ENCODE results near the gene ST6GALNAC1. TPM values are rescaled to one million over a fixed set of nuclear protein-coding genes. Genes with fewer than 3 reads are reported as not detected.

Gene ST6GALNAC1
- total and polyA plus RNA-seq, 2 experiments from 2014 or later: 17.7 to 27.6 TPM

- Histone ChIP-seq H3K9me3 (ENCODE audit: low read depth) (no peaks in the 10 kb centered on the region), H2AFZ (no peak overlapping the region), H3K36me3 (replicated peaks; ENCODE audit: insufficient read depth, low read depth) (no peaks in the 10 kb centered on the region), H3K79me2 (no peaks in the 10 kb centered on the region), H3K9me2 (replicated peaks; ENCODE audit: insufficient read depth) (no peaks in the 10 kb centered on the region), H4K20me1 (ENCODE audit: insufficient read depth, poor library complexity, severe bottlenecking) (no peaks in the 10 kb centered on the region), H3K4me1 (ENCODE audit: insufficient read depth) (no peaks in the 10 kb centered on the region), H3K4me2 (no peak overlapping the region), H3K27me3 (no peaks in the 10 kb centered on the region), H3K27ac (no peak overlapping the region), H3K4me3 (no peak overlapping the region)
- TF ChIP-seq, protein P1, sequence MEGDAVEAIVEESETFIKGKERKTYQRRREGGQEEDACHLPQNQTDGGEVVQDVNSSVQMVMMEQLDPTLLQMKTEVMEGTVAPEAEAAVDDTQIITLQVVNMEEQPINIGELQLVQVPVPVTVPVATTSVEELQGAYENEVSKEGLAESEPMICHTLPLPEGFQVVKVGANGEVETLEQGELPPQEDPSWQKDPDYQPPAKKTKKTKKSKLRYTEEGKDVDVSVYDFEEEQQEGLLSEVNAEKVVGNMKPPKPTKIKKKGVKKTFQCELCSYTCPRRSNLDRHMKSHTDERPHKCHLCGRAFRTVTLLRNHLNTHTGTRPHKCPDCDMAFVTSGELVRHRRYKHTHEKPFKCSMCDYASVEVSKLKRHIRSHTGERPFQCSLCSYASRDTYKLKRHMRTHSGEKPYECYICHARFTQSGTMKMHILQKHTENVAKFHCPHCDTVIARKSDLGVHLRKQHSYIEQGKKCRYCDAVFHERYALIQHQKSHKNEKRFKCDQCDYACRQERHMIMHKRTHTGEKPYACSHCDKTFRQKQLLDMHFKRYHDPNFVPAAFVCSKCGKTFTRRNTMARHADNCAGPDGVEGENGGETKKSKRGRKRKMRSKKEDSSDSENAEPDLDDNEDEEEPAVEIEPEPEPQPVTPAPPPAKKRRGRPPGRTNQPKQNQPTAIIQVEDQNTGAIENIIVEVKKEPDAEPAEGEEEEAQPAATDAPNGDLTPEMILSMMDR (IDR thresholded peaks at IDR 0.05; ENCODE audit: poor library complexity): no peak
- TF ChIP-seq EZH2 (IDR thresholded peaks at IDR 0.05; ENCODE audit: borderline replicate concordance) (no peak), EZH2phosphoT487 (IDR thresholded peaks at IDR 0.05; ENCODE audit: low read depth, severe bottlenecking, unreplicated experiment) (no peak)
- 86% methylated on average over 11 of the region's 11 CpGs for WGBS (ENCODE audit: low lambda C conversion rate, missing lambda C conversion rate)
- no peak for DNase-seq (ENCODE audit: low spot score)
Observed at GRCh38 chr17:76626442-76626841, 17.1 kb downstream of the ST6GALNAC1 start.

- WGBS (ENCODE audit: low lambda C conversion rate, missing lambda C conversion rate): 86% methylated on average over 6 of the region's 6 CpGs
- Histone ChIP-seq H3K4me2 (no peak overlapping the region), H3K27me3 (no peaks in the 10 kb centered on the region), H3K9me3 (ENCODE audit: low read depth) (no peaks in the 10 kb centered on the region), H3K79me2 (no peaks in the 10 kb centered on the region), H2AFZ (no peak overlapping the region), H3K9me2 (replicated peaks; ENCODE audit: insufficient read depth) (no peaks in the 10 kb centered on the region), H4K20me1 (ENCODE audit: insufficient read depth, poor library complexity, severe bottlenecking) (no peaks in the 10 kb centered on the region), H3K27ac (no peak overlapping the region), H3K36me3 (replicated peaks; ENCODE audit: insufficient read depth, low read depth) (no peaks in the 10 kb centered on the region), H3K4me1 (ENCODE audit: insufficient read depth) (no peaks in the 10 kb centered on the region), H3K4me3 (no peak overlapping the region)
- TF ChIP-seq EZH2phosphoT487 (IDR thresholded peaks at IDR 0.05; ENCODE audit: low read depth, severe bottlenecking, unreplicated experiment): no peak
- TF ChIP-seq, protein P1 (IDR thresholded peaks at IDR 0.05; ENCODE audit: poor library complexity): no peak
- no peak for TF ChIP-seq EZH2 (IDR thresholded peaks at IDR 0.05; ENCODE audit: borderline replicate concordance)
- no peak for DNase-seq (ENCODE audit: low spot score)
Observed at GRCh38 chr17:76625496-76625895, 18.1 kb downstream of the ST6GALNAC1 start.

GRCh38 chr17:76623271-76624146 is 20.0 kb downstream of the ST6GALNAC1 start:
- no peaks in the 10 kb centered on the region for H3K9me2 ChIP-seq (replicated peaks; ENCODE audit: insufficient read depth)
- peak; percentile 81 for DNase-seq (ENCODE audit: low spot score)
- no peaks in the 10 kb centered on the region for H3K36me3 ChIP-seq (replicated peaks; ENCODE audit: insufficient read depth, low read depth)
- H4K20me1 ChIP-seq (ENCODE audit: insufficient read depth, poor library complexity, severe bottlenecking): no peaks in the 10 kb centered on the region
- H3K9me3 ChIP-seq (ENCODE audit: low read depth): no peaks in the 10 kb centered on the region
- no peak overlapping the region for H2AFZ ChIP-seq
- peak overlapping the region; percentile 56 for H3K4me2 ChIP-seq
- H3K4me1 ChIP-seq (ENCODE audit: insufficient read depth): no peaks in the 10 kb centered on the region
- TF ChIP-seq, protein P1 (IDR thresholded peaks at IDR 0.05; ENCODE audit: poor library complexity): peak; percentile 95
- TF ChIP-seq EZH2phosphoT487 (IDR thresholded peaks at IDR 0.05; ENCODE audit: low read depth, severe bottlenecking, unreplicated experiment): no peak
- H3K79me2 ChIP-seq: no peaks in the 10 kb centered on the region
- H3K27ac ChIP-seq: no peak overlapping the region
- WGBS (ENCODE audit: low lambda C conversion rate, missing lambda C conversion rate): 33% methylated on average over 18 of the region's 18 CpGs
- H3K27me3 ChIP-seq: no peaks in the 10 kb centered on the region
- no peak overlapping the region for H3K4me3 ChIP-seq
